Stimulated activated CD8-positive, alpha-beta memory T cell treated with anti-CD3 and anti-CD28 coated beads, Interleukin-12 subunit alpha, Interleukin-12 subunit beta, amount 100 ng/mL, for 1 hour (primary cell): ENCODE measurements around the gene TBC1D26.
"Not testable (repeated sequence)": the region's sequence is repeated elsewhere in the genome, so short reads cannot be mapped to it uniquely, and the experiment has no call there.

ENCODE experiments used
- DNase-seq: peaks from one replicate; pipeline ENCODE4 v3.0.0-alpha.2; 2020; ENCODE audit warnings: low read depth

Gene TBC1D26

DNA sequence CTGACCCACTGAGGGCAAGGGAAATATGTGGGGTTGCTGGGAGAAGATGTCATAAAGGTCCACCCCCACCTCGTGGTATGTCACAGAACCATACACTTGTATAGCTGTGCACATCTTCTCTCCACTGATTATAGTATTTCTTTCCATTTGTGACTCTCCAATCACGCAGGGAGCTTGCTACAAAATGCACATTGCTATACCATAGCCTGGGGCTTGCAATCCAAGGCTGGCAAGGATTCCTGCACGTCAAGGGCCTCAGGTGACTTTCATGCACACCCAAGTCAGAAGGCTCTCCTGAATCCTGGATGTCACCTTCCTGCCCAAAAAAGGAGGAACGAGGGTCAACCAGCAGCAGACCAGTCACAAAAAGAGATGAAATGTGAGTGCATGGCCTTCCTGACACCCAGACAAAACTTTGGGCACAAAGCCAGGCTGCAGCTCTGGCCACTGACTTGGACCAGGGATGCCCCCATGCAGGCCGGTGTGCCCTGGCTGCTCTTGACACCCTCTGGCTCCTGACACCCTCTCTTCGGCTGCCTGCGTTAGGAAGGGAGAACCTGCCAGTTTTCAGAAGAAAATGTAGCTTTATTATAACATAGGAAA, 12.1 kb downstream of the TBC1D26 start:
- DNase-seq, result no peak

DNA sequence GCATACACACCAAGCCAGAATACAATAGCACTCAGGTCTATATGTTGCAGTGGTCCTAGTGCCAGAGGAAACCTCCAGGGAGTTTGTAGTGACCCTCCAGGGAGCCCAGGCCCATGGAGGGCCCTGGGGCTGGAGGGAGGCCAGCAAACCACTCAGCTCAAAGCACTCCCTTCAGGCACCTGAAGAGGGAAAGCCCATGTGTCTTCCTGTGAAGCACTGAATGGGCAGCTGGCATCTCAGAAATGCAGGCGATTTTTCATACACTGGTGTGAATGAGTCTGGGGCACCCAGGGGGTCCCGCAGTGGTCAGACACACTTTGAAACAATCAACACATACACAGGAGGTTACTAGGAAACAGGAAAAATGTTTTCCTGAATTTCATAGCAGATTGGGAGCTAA, 12.8 kb downstream of the TBC1D26 start:
- DNase-seq, result no peak

DNA sequence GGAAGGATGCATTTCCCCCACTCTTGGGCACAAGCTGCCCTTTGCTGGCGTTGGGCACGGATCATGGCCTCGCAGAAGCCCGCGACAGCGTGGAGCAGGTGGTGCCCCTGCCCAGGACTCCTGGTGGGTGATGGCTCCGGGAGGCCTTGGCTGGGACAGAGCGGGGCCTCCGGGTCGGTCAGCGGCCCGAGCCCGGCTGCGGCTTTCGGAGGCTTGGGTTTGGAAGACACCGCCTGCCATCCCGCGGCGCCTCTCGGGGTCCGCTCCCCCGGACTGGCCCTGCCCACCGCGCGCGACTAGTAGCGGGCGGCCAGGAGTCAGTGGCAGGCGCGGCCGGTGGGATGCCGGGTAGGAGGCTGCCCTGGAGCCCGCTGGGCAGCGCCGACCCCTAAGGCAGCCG, 17.3 kb downstream of the TBC1D26 start:
- not testable (repeated sequence) for DNase-seq

DNA sequence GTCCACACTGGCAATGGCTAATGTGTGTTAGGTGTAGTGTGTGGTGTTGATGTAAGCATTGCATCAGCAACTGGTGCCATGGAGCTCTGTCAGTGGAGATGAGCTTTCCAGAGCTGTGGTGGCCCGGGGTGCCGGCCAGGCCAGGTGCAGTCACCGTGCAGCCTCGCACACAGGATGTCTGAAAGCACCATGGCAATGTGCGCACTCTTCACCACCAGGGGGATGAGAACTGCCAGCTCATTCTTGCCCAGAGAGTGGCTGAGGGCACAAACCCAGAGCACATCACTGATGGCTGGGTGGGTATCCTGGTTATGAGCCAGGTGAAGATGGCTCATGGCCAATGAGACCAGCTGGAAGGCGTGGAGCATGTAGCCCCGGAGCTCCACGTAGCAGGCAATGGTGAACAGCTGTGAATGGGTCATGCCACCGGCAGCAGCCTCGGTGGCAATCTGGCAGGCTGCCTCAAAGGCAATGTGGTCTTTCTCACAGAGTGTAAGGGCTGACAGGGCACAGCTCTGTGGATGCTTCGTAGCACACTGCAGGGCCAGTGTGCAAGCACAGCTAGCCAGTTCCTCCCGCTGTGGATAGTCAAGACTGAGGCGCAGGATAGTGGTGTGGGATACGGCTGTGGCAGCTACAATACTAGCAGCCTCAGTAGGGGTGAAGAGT, 36.9 kb downstream of the TBC1D26 start:
- DNase-seq, result not testable (repeated sequence)

DNA sequence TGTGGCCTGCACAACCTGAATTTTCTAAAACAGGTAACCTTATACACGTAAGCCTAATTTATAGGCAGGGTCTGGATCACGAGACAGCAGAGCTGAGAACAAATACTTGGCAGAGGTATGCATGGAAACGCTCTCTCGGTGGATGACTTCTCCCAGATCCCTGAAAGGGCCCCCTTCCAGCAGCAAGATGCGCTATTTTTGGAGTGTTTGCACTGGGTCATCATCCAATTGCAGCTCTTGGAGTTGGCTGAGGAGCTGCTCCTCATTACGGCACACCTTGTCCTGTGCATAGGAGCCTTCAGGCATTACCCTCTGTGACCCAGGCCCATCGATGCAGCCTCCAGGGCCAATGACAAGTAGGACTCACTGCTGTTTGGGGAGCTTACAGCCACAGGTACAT, 38.6 kb downstream of the TBC1D26 start:
- DNase-seq, result not testable (repeated sequence)

DNA sequence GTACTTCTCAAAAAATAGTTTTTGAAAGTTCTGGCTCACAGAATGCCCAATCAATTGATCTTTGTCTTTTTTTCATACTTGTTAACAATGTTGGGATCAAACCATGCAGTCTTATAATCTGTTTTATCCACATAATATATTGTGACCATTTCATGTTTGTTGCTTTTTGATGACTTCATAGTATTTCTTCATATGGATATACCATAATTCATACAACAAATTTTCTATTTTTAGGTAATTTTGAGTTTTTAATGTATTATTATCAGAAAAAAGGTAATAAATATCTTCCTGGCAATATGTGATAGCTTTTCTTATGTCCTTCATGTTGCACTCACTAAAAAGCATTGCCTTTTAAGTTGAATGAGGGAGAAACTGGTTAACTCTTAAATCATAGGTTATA, 44.8 kb downstream of the TBC1D26 start:
- DNase-seq, result no peak

DNA sequence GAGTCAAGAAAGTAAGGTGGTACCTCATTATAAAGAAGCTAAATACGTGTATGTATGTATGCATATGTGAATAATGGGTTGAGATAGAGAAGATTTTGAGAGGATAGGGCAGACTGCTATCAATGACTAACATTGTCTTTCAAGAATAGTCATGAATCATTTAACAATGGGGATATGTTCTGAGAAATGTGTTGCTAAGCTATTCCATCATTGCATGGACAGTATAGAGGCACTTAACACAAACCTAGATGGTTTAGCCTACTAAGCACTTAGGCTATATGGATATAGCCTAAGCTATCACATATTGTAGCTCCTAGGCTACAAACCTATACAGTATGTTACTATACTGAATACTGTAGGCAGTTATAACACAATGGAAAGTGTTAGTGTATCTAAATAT, 45.2 kb downstream of the TBC1D26 start:
- DNase-seq, result no peak

DNA sequence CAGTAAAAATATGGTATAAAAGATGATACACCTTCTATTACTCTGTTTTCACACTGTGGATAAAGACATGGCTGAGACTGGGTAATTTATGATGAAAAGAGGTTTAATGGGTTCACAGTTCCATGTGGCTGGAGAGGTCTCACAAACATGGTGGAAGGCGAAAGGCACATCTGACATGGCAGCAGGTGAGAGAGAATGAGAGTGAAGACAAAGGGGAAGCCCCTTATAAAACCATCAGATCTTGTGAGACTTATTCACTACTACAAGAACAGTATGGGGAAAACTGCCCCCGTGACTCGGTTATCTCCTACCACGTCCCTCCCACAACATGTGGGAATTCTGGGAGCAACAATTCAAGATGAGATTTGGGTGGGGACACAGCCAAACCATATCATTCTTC, 45.6 kb downstream of the TBC1D26 start:
- no peak for DNase-seq

DNA sequence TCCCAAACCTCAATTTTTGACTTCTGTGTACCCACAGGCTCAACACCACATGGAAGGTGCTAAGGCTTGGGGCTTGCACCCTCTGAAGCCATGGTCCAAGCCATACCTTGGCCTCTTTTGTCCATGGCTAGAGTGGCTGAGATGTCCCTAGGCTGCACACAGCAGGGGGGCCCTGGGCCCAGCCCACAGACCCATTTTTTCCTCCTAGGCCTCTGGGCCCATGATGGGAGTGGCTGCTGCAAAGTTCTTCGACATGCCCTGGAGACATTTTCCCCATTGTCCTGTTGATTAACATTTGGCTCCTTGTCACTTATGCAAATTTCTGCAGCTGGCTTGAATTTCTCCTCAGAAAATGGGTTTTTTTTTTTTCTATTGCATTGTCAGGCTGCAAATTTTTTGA, 47.0 kb downstream of the TBC1D26 start:
- no peak for DNase-seq

DNA sequence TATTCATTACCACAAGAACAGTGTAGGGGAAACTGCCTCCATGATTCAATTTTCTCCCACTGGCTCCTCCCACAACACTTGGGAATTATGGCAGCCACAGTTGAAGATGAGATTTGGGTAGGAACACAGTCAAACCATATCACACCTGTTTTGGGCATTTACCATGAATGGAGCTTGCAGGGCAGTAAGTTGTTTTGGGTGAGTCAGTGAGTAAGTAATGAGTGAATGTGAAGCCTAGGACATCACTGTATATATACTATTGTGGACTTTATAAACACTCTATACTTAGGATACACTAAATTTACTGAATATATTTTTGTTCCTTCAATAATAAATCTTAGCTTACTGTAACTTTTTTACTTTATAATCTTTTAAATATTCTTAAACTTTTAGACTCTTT, 48.1 kb downstream of the TBC1D26 start:
- DNase-seq, result no peak

DNA sequence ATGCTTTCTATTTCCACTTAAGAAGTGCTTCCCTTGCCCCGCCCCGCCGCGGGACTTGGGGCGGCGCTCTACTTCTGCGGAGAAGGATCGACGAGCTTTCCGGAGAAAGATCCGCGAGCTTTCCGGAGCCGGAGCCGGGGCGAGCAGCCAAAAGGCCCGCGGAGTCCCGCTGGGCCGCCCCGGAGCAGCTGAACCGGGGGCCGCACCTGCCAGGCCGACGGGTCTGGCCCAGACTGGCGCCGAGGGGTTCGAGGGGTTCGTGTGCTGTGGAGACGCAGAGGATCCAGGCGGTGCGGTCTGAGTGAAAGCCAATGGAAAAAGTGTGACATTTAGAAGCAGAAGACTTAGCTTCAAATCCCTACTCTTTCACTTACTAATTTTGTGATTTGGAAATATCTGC, 50.8 kb downstream of the TBC1D26 start:
- DNase-seq, result no peak

DNA sequence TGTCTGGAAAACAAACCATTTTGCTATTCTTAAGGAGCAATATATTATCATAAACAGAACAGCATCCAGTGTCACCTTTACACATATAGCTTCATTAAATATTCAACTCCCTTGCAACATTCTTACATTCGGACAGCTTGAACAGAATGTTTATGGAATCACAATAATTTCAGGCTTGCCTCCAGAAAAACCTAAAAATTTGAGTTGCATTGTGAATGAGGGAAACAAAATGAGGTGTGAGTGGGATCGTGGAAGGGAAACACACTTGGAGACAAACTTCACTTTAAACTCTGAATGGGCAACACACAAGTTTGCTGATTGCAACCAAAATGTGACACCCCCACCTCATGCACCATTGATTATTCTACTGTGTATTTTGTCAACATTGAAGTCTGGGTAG, 51.4 kb downstream of the TBC1D26 start:
- no peak for DNase-seq

DNA sequence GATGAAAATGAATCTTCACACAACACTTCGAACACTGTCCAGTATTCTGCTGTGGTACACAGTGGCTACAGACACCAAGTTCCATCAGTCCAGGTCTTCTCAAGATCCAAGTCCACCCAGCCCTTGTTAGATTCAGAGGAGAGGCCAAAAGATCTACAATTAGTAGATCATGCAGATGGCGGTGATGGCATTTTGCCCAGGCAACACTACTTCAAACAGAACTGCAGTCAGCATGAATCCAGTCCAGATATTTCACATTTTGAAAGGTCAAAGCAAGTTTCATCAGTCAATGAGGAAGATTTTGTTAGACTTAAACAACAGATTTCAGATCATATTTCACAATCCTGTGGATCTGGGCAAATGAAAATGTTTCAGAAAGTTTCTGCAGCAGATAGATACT, 52.3 kb downstream of the TBC1D26 start:
- not testable (repeated sequence) for DNase-seq

DNA sequence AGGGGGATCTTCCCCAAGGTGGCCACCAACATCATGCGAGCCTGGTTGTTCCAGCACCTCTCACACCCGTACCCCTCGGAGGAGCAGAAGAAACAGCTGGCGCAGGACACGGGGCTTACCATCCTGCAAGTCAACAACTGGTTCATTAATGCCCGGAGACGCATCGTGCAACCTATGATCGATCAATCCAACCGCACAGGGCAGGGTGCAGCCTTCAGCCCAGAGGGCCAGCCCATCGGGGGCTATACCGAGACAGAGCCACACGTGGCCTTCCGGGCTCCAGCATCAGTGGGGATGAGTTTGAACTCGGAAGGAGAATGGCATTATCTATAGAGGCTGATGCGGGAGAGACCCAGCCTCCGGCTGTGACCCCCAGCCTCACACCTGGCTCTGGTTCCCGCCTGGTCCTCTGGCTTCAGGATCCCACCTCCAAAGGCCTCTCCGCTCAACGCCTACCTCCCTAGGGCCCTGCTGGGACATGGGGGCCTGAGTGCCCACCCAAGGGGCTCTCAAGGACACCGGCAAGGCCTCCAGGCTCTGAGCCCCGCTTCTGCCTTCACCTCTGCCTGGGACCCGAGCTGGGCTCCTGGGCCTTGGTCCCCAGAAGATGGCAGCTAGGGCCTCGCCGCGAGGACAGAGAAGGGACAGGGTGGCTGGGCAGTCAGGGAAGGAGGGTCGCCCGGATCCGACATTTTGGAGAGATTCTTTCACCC, 55.4 kb downstream of the TBC1D26 start:
- not testable (repeated sequence) for DNase-seq

DNA sequence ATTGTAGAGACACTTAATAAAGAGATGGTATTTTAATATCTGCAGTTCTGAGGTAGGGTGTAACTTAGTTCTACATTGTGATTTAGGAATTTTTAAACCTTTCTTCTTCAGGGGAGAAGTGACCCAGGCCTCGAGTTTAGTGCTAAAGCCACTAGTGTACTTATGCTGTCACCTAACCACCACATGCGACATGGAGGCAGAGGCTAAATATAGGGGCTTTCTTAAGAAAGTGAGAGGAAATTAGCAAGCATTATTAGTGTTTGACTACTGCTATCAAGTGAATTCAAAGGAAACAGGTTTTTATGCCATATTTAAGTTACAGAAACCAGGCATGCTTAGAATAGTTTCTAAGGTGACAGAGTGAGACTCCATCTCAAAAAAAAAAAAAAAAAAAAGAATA, 56.3 kb downstream of the TBC1D26 start:
- not testable (repeated sequence) for DNase-seq
